ENCODE measurements around the gene PPAN.

GRCh38 chr19:10114651-10115391 lies 8.7 kb downstream of the PPAN start:
- TF ChIP-seq, protein P1, sequence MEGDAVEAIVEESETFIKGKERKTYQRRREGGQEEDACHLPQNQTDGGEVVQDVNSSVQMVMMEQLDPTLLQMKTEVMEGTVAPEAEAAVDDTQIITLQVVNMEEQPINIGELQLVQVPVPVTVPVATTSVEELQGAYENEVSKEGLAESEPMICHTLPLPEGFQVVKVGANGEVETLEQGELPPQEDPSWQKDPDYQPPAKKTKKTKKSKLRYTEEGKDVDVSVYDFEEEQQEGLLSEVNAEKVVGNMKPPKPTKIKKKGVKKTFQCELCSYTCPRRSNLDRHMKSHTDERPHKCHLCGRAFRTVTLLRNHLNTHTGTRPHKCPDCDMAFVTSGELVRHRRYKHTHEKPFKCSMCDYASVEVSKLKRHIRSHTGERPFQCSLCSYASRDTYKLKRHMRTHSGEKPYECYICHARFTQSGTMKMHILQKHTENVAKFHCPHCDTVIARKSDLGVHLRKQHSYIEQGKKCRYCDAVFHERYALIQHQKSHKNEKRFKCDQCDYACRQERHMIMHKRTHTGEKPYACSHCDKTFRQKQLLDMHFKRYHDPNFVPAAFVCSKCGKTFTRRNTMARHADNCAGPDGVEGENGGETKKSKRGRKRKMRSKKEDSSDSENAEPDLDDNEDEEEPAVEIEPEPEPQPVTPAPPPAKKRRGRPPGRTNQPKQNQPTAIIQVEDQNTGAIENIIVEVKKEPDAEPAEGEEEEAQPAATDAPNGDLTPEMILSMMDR (conservative IDR thresholded peaks at IDR 0.05): no peak
- TF ChIP-seq ZFX (IDR thresholded peaks at IDR 0.05): no peak
